ENCODE measurements around the gene GJB6.
"Not testable (repeated sequence)": the region's sequence is repeated elsewhere in the genome, so short reads cannot be mapped to it uniquely, and the experiment has no call there.

GJB6 gene

DNA sequence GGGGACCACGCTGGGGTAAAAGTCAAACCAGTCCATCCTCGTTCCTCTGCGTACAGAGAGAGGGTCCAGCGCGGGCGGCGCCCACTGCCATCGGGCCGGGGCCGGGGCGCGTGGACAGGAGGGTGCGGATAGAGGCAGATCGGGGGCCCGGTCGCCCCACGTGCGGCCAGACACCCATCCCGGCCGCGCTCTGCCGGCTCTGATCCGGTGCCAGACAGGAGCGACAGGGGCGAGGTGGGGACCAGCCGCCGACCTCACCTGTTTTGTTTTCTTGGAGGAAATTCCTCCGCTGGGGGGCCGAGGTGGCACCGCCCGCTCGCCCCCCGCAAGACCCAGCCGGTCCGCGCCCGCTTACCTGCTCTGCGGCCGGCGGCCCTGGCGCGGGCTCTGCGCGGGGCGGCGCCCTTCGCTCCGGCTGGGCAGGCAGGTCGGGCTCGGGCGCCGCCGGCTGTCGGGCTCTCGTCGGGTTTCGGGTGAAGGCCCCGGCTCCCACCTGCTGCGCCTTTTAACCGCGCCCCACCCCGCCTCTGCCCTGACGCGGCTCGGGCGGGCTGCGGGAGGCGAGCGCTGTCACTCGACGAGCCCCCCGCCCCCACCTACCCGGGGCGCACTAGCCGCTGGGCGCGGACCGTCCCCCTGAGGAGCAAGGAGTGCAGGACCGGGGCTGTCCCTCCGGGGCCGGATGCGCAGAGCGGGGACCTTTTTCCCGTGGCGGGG lies at the start of gene GJB6:
TSS of gene GJB6 (minus strand) at position 481 of the 717 bp plus-strand sequence. CDS start 8,839 bp downstream, outside the sequence.
- no peak for DNase-seq (ENCODE audit: low read depth in 2 of 2, low spot score in 1 of 2)

DNA sequence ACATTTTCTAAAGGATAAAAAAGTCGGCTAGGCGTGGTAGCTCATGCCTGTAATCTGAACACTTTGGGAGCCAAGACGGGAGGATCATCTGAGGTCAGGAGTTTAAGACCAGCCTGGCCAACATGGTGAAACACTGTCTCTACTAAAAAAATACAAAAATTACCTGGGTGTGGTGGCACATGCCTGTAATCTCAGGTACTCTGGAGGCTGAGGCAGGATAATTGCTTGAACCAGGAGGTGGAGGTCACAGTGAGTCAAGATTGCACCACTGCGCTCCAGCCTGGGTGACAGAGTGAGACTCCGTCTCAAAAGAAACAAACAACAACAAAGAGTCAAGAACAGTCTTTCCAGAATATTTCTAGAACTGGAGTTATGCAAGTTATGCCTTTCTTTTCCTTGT lies 44.8 kb upstream of the GJB6 start:
- DNase-seq (ENCODE audit: low read depth in 2 of 2, low spot score in 1 of 2), result not testable (repeated sequence)

DNA sequence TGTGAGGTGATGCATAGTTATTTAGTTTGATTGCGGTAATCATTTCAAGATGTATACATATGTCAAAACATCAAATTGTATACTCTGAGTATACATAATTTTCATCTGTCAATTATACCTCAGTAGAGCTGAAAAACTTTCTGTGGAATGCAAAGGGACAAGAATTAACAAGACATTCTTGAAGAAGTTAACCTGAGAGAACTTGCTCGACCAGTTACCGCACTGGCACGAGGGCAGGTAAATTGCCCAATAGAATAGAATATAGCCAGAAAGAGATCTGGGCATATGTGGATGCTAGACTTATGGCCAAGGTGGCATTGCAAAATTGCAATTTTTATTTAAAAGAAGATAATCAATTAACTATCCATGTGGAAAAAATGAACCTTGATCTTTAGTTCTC lies 42.3 kb upstream of the GJB6 start:
- DNase-seq (ENCODE audit: low read depth in 2 of 2, low spot score in 1 of 2), result no peak

DNA sequence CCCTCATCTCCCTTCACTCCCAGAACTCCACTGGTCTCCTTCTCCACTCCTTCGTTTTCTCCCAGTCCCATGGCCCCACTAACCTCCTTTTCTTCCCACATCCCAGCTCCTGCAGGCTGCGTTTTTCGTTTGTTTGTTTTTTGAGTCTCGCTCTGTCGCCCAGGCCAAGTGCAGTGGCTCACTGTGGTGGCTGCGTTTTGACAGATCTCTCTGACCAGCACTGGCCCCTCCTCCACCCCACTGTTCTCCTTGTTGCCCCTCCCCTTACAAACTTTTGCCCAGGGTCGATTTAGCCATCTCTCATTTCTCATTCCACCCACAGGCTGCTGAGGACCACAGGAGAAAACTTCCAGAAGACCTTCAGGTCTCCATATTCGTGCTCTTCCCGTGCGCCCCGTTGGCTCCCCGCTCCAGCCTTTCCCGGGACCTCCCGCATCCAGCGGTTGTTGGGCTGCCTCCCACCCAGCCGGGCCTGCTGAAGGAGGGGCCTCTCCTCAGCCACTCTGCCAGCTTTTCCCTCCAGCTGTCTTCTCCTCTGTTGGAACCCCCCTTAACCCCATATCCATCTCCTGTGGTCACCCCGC lies 40.6 kb upstream of the GJB6 start:
- no peak for DNase-seq (ENCODE audit: low read depth in 2 of 2, low spot score in 1 of 2)

DNA sequence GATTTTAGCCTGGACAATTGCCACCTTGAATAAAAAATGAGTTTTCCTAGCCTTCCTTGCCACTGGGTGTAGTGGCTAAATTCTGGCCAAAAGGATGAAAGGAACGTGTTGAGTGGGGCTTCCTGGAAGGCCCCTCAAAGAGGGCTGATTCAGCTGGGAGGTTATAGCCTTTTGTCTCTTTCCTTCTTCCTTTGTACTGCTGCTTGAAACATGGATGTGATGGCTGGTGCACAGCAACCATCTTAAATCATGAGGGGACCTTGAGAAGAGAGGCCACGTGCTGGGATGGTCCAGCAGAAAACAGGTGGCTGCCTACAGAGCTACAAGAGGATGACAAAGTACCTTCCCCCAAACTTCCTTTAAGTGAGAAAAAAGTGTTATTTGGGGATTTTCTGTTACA lies 40.0 kb upstream of the GJB6 start:
- DNase-seq (ENCODE audit: low read depth in 2 of 2, low spot score in 1 of 2), result no peak

DNA sequence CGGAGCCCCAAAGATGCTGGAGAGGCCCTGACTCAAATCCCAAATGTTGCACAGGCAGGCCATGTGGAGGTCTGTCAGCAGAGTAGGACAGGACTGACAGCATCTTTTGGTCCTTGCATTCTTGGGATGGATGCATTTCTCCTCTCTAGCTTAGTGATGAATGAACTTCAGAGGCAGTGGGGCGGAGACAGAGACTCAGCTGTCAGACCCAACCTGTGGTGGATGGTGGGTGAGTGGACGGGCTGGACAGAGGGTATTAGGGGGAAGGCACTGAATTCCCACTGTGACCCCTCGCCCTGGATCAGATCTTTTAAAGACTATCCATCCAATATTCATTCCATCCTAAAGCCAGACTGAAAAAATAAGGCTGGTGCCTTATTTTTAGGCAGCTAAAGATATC lies 39.3 kb upstream of the GJB6 start:
- DNase-seq (ENCODE audit: low read depth in 2 of 2, low spot score in 1 of 2), result no peak

DNA sequence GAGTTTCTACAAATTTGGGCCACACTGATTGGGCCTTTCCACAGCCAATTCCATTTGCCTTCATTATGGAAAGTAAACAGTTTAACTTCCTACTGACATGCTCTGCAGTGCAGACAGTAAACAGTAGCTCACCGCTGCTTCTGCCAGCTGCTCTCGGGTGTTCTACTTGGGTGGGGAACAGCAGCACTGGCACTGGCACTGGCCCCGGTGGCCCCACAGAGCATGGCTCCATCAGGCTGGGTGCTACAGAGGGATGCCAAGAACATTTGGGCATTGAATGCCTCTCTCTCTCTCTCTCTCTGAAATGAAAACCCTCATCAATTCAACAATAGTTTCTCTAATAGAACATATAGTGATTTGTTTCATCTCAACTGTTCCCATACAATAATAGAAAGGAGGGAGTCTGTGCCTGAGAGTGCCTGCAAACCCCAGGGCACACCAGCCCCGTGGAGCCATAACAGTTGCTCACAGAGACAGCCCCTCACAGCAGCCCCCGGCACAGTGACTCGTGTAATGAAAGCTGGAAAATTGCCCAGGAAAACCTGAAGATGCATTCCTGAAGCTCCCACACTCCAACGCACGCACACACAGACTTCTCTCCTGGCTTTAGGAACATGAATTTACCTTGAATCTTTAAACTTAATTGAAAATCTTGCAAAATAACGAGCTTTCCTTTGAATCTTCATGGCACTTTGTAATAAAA lies 38.2 kb upstream of the GJB6 start:
- DNase-seq (ENCODE audit: low read depth in 2 of 2, low spot score in 1 of 2), result no peak

DNA sequence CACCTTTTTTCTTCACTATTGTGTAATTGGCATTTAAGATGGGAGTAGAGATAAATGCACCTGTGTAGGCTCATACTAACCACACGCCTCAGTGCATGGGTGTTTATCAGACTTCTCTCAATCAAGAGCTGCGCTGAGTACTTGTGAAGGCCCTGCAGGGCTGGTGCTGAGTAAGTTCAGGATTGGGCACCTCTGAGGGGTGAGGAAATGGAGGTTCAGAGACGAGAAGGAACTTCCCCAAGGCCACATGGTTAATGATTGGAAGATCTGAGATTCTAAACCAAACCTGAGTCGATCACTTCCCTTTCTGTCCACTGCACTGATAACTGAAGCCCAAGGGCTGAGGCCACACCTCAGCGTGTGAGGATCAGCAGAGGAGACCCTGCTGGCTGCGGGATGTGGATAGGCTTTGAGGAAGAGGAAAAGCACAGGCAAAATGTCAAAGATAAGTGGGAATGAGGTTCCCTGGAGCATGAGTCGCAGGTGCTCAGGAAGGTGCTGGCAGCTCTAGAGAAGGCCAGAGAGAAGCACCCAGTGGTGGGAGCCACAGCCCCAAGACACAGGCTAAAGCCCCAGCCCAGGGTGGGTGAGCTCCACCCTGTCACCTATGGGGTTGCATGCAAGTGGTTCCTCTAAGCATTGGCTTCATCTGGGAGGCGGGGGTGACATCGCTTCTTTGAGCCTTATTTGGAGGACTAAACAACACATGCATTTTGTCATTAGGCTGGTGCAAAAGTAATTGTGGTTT lies 32.3 kb upstream of the GJB6 start:
- DNase-seq (ENCODE audit: low read depth in 2 of 2, low spot score in 1 of 2), result no peak

DNA sequence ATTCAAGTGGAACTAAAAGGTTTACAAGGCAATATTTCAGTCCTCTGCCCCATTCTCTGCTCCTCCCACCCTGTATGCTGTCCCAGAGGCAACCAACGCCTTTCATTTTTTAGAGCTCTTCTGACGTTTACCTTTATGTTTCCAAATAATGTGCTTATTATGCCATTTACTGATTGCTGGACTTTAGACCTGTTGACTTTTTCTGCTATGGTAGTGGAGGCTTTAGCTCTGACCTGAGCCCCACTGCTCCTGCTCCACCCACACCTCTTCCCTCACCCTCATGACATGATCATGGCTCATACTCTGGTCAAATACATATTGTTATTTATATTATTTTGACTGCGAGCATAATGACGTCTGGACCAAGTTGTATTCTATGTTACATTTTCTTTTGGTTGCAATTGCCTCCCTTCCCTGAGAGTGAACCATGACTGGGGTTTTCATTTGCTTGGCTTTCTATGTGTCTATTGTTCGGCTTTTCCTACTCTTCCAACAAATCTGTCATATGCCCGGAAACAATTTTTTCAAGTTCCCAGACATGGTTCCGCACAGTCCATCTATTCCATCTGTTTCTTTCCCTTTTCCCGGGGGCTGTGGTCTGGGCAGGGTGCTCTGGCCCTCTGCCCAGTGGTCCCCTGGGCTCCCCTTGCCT lies 31.4 kb upstream of the GJB6 start:
- DNase-seq (ENCODE audit: low read depth in 2 of 2, low spot score in 1 of 2), result no peak

DNA sequence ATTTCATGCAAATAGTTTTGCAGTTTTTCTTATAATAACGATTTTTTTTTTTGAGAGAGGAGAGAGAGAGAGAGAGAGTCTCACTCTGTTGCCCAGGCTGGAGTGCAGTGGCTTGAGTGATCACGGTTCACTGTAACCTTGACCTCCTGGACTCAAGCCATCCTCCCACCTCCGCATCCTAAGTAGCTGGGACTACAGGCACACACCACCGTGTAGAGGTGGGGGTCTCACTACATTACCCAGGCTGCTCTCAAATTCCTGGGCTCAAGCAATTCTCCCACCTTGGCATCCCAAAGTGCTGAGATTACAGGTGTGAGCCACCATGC lies 26.8 kb upstream of the GJB6 start:
- DNase-seq (ENCODE audit: low read depth in 2 of 2, low spot score in 1 of 2), result no peak

DNA sequence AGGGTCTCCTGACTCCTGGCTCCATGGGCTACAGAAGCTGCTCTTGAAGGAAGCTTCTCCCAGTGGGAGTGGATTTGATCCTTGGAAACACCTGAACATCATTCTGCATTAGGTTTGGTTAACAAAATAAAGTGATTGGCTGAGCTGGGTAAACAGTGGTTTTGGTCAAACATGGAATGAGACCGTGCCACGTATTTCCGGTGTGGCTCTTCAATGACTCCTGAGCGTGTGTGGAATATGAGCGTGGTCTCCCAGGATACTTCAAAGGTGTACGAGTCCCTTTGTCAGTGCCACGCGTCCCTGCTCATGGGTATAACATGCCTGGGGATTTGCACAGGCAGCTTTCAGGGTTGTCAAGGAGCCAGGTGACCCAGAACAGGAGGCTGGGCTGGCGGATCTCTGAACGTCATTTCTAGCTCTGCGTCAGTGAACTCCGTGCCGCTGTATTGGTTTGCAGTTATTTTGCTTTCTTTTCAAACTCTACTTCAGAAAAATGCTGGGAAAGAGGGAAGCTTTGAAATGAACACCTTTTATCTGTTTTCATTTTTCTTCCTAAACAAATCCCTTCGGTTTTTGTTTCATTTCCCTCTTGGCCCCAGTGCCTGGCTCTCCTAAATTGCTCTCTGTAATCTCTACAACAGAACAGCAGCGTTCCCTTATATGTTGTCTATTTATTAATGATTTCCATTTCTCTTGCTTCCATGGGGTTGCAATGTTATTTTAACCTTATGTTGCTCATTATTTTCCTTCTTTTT lies 26.3 kb upstream of the GJB6 start:
- no peak for DNase-seq (ENCODE audit: low read depth in 2 of 2, low spot score in 1 of 2)

DNA sequence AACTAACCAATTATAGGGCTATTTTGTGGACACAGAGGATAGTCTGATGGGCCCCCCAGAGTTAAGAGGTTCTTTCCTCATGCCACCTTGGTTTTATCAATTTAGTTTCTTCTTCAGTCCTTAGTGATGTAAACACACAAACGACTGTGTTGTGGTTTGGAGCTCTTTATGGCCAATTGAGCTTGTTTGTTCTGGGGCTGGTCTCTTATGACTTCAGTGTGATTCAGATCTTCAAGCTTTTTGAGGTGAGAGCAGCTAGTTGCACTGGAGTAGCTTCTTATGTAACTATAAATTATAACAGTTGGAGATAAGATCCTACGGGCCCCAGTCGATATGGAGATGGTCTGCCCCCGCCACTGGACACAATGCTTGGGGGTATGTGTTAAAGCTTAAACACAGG lies 22.0 kb upstream of the GJB6 start:
- DNase-seq (ENCODE audit: low read depth in 2 of 2, low spot score in 1 of 2), result no peak

DNA sequence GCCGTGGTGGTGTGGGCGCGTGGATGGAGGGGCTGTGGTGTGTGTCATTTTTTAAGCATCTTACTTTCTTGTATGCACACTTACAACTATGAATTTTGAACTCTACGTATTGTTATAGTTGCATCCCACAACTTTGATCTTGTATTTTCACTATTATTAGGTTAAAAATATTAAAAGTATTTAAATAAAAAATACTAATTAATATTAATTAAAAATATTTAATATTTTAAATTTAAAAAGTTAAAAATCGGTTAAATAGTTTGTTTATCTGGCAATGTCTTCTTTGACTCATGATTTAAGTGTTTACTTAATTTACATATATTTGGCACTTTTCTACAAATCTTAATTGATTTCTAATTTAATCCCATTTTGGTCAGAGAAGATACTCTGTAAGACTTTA lies 17.8 kb upstream of the GJB6 start:
- no peak for DNase-seq (ENCODE audit: low read depth in 2 of 2, low spot score in 1 of 2)

DNA sequence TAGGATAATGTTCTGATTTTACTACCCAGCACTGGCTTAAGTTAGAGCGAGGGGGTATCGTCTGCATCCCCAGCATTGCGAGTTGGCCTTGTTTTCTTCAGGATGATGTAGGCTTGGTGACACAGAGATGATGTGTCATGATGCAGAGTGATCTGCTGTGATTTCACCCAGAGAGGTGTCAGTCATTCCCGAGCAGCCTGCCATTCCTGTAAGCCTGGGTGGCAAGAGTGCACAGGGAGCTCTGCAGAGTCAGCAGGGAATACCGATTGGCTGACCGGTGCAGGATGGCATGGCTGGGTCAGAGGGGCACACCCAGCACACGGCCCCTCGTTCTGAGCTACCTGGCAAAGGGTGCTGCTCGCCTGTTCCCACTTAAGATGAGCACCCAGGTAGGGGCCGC lies 15.8 kb upstream of the GJB6 start:
- no peak for DNase-seq (ENCODE audit: low read depth in 2 of 2, low spot score in 1 of 2)

DNA sequence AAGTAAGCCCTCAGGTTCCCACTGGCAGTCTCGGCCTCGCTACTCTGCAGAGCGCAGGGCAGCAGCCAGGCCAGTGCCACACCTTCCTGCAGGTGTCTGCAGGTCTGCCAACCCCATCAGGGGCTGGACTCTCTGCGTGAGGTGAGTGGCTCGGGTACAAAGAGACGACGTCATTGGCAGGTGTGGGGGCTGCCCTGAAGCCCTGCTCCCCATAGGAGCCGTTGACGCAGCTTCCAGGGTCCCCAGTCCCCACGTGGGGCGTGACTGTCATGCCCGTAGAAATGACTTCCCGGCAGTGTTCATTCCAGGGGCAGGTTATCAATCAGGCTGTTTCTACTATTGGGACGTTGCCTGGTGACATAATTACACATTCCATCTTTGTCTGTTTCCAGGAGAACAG lies 15.3 kb upstream of the GJB6 start:
- no peak for DNase-seq (ENCODE audit: low read depth in 2 of 2, low spot score in 1 of 2)

DNA sequence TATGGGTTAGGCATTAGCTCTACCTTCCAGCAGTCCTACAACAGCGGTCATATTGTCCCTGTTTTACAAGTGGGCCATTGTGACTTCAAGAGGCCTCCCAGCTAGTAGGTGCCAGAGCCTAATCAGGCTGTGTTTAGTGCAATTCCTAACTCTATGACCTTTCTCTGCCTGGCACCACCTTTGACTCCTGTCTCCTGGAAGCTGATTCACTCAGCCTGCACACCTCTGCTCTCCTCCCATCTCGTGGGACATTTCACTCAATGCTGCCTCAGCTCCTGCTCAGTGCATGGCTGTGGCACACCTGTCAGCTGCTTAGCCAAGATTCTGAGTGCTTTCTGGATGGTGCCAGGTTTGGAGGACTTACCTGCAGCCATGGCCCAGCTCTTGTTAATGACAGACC lies 9.5 kb upstream of the GJB6 start:
- no peak for DNase-seq (ENCODE audit: low read depth in 2 of 2, low spot score in 1 of 2)

DNA sequence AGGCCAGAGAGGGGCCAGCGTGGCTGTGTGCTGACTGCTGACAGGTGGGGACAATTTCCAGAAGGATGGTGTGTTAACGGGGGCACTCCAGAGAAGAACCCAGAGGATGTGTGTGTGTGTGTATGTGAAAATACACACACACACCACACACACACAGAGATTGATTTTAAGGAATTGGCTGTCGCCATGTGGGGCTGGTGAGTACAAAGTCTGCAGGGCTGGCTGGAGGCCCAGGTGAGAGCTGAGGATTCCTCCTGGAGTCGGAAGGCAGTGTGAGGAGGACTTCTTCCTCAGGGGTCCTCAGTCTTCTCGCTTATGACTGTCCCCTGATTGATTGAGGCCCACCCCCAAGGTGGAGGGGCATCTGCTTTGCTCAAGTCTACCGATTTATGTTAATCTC lies 7.6 kb upstream of the GJB6 start:
- DNase-seq (ENCODE audit: low read depth in 2 of 2, low spot score in 1 of 2), result no peak

DNA sequence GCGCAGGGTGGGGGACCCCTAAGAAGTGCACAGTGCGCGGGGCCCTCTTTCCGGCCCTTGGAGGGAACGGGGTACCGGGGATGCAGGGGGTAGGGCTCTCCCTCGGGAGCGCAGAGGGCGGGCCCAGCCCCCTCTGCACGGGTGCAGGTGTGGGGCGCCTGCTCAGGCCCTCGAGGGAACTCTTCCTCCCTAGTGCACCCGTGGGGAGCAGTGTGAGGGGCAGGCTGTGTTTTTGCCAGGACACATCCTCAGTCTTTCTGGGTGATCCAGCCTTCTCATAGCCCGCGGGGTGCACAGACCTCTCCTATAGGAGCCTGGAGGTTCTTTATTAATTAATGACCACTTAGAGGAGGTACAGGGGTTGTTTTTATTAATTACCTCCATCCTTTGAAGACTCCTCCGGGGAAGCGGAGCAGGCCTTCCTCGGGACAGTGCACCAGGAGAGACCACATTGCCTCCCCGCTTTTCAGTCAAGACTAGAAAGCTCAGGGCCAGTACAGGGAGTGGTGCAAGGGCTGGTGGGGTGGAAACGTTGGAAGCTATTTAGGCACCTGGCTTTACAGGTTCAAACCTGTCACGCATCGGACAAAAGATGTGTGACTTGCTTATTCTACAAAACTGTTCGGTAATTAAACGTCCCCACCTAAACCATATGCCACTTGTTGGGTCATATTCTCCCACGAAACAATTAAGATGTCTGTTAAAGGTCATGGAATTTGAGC lies 598 bp upstream of the GJB6 start:
- no peak for DNase-seq (ENCODE audit: low read depth in 2 of 2, low spot score in 1 of 2)

DNA sequence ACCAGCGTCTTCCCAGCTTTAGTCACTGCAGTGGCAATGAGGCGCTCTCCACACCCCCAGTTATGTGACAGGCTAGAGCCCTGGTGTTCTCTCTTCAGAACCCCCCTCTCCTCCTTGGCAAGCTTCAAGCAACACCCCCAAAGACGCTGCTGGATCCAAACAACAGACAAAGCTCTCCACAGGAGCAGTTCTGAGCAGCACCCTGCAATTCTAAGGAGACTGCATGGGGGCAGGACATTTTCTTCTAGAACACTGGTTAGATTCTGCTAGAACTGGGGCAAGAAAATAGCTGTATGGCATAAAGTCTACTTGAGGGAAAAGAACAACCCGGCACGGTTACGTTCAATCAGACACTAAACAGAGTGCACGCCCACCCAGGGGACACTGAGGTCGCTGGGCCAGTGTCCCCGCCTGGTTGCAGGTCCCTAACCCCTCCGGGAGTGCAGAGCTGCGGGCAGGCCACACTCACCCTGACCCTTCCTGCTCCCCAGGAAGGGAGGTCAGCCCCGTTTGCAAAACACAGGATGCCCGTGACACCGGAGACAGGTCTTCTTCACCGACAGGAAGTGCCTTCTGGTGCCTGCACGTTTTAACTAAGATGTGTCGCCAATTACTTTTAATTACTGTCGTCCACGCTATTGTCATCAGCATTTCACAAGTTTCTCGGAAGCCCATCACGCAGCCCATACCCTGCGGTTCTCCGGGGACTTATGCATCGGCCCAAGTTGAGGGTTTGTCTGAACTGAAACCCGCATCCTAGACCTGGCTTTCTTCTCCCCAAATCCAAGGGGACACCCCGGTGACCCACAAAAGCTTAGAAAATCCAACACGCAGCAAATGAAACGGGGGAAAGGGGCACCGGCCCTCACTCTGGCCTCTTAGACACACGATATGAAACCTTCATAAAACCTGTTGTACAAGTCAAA lies 943 bp downstream of the GJB6 start:
- DNase-seq (ENCODE audit: low read depth in 2 of 2, low spot score in 1 of 2), result no peak
